Erythroblast (primary cell): ENCODE measurements around the gene SF3B6.
"Not testable (repeated sequence)": the region's sequence is repeated elsewhere in the genome, so short reads cannot be mapped to it uniquely, and the experiment has no call there.

Experiments used
- DNase-seq, 2 experiments: peaks; one replicate each; lab custom pipeline; 2025; lab: John Stamatoyannopoulos, UW
- GATA1 ChIP-seq: IDR thresholded peaks from 2 replicates; pipeline ENCODE4 v1.6.1; 2011; ENCODE audit warnings: low read depth, mild to moderate bottlenecking, control low read depth, low read length, moderate library complexity
- POLR2A ChIP-seq: IDR thresholded peaks from 2 replicates; pipeline ENCODE4 v1.6.1; 2011; ENCODE audit warnings: mild to moderate bottlenecking, low read length

Gene SF3B6

GRCh38 chr2:24052951-24053350 is 23.2 kb downstream of the SF3B6 start:
- no peak for DNase-seq
- TF ChIP-seq GATA1 (no peak), POLR2A (no peak)

GRCh38 chr2:24051833-24052232 is 24.3 kb downstream of the SF3B6 start:
- TF ChIP-seq POLR2A (no peak), GATA1 (no peak)
- no peak for DNase-seq

- no peak for DNase-seq
- no peak for TF ChIP-seq GATA1
- no peak for TF ChIP-seq POLR2A
These were observed 25.8 kb downstream of the SF3B6 start for GRCh38 chr2:24050041-24050979.

- peak; percentile 65 to 72 for DNase-seq
These were observed 26.6 kb downstream of the SF3B6 start, which contains the start of gene FKBP1B for GRCh38 chr2:24049485-24050021. TSS of gene FKBP1B (plus strand) at chr2:24049741. CDS start at chr2:24049850, 109 bp downstream.

GRCh38 chr2:24048769-24049484 is 27.2 kb downstream of the SF3B6 start:
- TF ChIP-seq POLR2A (no peak), GATA1 (no peak)
- peak; percentile 48 to 53 for DNase-seq

More at GRCh38 chr2:24049485-24050021, 26.6 kb downstream of the SF3B6 start, which contains the start of gene FKBP1B:
- no peak for TF ChIP-seq POLR2A

- no peak for DNase-seq
- TF ChIP-seq GATA1 (no peak), POLR2A (no peak)
These were observed 28.5 kb downstream of the SF3B6 start for GRCh38 chr2:24047703-24048033.

- peak; percentile 81 for TF ChIP-seq POLR2A
- no peak for TF ChIP-seq GATA1
- peak; percentile 96 to 98 for DNase-seq
These were observed 29.0 kb downstream of the SF3B6 start, which contains the start of gene WDCP for GRCh38 chr2:24046930-24047702. TSS of gene WDCP (minus strand) at chr2:24047391. CDS start at chr2:24039494, 7,897 bp downstream.

- TF ChIP-seq GATA1 (no peak), POLR2A (no peak)
- DNase-seq: no peak
These were observed 29.6 kb downstream of the SF3B6 start for GRCh38 chr2:24046599-24046929.

- DNase-seq: no peak
- TF ChIP-seq POLR2A (no peak), GATA1 (no peak)
These were observed 30.3 kb downstream of the SF3B6 start for GRCh38 chr2:24045511-24046508.

- DNase-seq: not testable (repeated sequence)
These were observed 33.0 kb downstream of the SF3B6 start for GRCh38 chr2:24043133-24043532.

GRCh38 chr2:24040511-24040910 is 35.6 kb downstream of the SF3B6 start:
- no peak for DNase-seq
- TF ChIP-seq GATA1 (no peak), POLR2A (no peak)

- TF ChIP-seq GATA1 (no peak), POLR2A (no peak)
- DNase-seq: no peak
These were observed 37.2 kb downstream of the SF3B6 start for GRCh38 chr2:24038786-24039499.
